GM12878 (cell line): ENCODE measurements around the gene C5orf34.

ENCODE experiments used
- HDAC2 ChIP-seq: fragments of 200-600 bp; sonication (generic); IDR thresholded peaks from 2 replicates; pipeline ENCODE4 v1.6.1; 2017
- KDM1A ChIP-seq: fragments of 200-600 bp; sonication (generic); IDR thresholded peaks from 2 replicates; pipeline ENCODE4 v1.6.1; 2016; ENCODE audit warnings: borderline replicate concordance
- POLR2A ChIP-seq: IDR thresholded peaks from 2 replicates; pipeline ENCODE4 v1.6.1; 2011; ENCODE audit warnings: low read depth, mild to moderate bottlenecking, low read length
- POLR2AphosphoS5 ChIP-seq: IDR thresholded peaks from 2 replicates; pipeline ENCODE4 v1.6.1; 2011; ENCODE audit warnings: mild to moderate bottlenecking, low read length, inconsistent platforms
- YY1 ChIP-seq: IDR thresholded peaks from 2 replicates; pipeline ENCODE4 v1.6.1; 2011; ENCODE audit warnings: low read depth, mild to moderate bottlenecking, low read length
- TF ChIP-seq, protein P1 (sequence below), 3 experiments: IDR thresholded peaks in 2 of 3; conservative IDR thresholded peaks in 1 of 3; 2 replicates each; pipeline ENCODE4 v1.5.1; 2011; ENCODE audit warnings: low read depth in 3 of 3, low read length in 3 of 3, mild to moderate bottlenecking in 3 of 3, control low read depth in 2 of 3, moderate library complexity in 2 of 3, inconsistent platforms in 1 of 3, mixed read lengths in 1 of 3; ENCODE audit not compliant: control insufficient read depth in 2 of 3, insufficient read depth in 1 of 3; ENCODE audit errors: extremely low read depth in 1 of 3
- TF ChIP-seq, protein P2 (sequence below): fragments of 150-350 bp; IDR thresholded peaks from 2 replicates; pipeline ENCODE4 v1.6.1; 2016; ENCODE audit warnings: low read depth, low read length

DNA sequence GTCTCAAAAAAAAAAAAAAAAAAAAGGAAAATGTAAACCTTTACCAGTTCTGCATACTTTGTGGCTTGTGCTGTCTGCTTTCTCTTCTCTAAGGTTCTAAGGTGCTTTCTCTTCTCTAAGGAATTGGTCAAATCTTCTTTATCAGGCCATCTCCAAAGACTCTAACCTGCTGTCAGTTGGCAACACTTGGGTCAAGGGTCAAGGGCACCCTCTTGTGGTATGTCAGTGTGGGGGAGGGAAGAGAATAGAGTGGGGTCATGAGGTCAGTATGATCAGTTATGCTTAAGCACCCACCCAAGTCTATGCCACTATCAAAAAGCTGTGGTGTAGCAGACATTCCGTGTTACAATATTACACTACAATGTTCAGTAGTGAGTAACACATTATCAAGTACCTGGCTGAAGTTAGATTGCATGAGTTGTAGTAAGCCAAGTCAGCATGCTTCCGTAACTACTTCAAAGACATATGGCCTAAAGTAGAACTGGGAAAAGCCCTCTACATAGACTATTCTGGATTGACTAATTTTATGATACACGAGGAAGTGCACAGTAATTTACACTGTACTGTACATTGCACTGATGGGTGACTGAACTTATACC, 77.8 kb downstream of the C5orf34 start:
- TF ChIP-seq YY1, result no peak
- TF ChIP-seq, protein P1, sequence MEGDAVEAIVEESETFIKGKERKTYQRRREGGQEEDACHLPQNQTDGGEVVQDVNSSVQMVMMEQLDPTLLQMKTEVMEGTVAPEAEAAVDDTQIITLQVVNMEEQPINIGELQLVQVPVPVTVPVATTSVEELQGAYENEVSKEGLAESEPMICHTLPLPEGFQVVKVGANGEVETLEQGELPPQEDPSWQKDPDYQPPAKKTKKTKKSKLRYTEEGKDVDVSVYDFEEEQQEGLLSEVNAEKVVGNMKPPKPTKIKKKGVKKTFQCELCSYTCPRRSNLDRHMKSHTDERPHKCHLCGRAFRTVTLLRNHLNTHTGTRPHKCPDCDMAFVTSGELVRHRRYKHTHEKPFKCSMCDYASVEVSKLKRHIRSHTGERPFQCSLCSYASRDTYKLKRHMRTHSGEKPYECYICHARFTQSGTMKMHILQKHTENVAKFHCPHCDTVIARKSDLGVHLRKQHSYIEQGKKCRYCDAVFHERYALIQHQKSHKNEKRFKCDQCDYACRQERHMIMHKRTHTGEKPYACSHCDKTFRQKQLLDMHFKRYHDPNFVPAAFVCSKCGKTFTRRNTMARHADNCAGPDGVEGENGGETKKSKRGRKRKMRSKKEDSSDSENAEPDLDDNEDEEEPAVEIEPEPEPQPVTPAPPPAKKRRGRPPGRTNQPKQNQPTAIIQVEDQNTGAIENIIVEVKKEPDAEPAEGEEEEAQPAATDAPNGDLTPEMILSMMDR (IDR thresholded peaks at IDR 0.05 in 2 of 3, conservative IDR thresholded peaks at IDR 0.05 in 1 of 3; ENCODE audit: control insufficient read depth in 2 of 3, extremely low read depth in 1 of 3, insufficient read depth in 1 of 3, low read depth in 3 of 3, low read length in 3 of 3), result no peak
- TF ChIP-seq KDM1A, result no peak
- TF ChIP-seq POLR2A, result no peak
- TF ChIP-seq HDAC2, result no peak
- TF ChIP-seq, protein P2, sequence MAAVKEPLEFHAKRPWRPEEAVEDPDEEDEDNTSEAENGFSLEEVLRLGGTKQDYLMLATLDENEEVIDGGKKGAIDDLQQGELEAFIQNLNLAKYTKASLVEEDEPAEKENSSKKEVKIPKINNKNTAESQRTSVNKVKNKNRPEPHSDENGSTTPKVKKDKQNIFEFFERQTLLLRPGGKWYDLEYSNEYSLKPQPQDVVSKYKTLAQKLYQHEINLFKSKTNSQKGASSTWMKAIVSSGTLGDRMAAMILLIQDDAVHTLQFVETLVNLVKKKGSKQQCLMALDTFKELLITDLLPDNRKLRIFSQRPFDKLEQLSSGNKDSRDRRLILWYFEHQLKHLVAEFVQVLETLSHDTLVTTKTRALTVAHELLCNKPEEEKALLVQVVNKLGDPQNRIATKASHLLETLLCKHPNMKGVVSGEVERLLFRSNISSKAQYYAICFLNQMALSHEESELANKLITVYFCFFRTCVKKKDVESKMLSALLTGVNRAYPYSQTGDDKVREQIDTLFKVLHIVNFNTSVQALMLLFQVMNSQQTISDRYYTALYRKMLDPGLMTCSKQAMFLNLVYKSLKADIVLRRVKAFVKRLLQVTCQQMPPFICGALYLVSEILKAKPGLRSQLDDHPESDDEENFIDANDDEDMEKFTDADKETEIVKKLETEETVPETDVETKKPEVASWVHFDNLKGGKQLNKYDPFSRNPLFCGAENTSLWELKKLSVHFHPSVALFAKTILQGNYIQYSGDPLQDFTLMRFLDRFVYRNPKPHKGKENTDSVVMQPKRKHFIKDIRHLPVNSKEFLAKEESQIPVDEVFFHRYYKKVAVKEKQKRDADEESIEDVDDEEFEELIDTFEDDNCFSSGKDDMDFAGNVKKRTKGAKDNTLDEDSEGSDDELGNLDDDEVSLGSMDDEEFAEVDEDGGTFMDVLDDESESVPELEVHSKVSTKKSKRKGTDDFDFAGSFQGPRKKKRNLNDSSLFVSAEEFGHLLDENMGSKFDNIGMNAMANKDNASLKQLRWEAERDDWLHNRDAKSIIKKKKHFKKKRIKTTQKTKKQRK, result no peak
- no peak for TF ChIP-seq POLR2AphosphoS5
